SKM-1 (cell line): ENCODE measurements around the gene GLUL.
"Not testable (repeated sequence)": the region's sequence is repeated elsewhere in the genome, so short reads cannot be mapped to it uniquely, and the experiment has no call there.

Experiments
- DNase-seq: peaks from one replicate; lab custom pipeline; 2025; ENCODE audit not compliant: unreplicated experiment; lab: John Stamatoyannopoulos, UW

GLUL gene

DNA sequence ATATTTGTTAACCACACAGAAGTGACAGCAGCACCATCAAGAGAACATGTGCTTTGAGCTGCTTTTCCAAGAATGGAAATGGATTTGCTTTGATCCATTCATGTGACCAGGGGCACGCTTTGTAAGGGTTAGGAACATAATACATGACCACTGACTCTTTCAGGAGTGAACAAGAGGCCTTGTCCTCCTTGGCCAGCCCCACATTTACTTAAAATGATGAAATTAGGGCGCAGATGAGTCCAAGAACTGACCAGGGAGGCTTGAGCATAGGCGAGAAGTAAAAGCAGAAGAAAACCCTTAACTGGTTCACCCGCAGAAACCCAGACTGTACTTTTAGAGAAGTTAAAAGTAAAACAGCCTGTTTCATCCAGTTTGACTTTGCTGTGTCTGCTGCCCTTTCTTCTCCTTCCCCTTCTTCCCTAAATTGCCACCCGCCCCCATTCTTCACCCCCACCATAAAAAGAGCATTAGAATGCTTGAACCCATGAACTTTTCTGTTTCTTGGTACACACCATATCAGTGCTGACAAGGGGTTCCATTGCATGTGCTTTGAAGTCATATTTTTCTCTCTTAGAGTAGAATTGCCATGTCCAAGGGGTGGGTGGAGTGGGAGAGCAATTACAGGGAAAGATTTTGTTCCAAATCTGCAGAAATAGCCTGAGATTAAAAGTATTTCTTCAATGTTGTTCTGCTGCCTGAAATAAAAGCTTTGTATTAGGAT, 2.6 kb upstream of the GLUL start:
- peak; percentile 92 for DNase-seq

DNA sequence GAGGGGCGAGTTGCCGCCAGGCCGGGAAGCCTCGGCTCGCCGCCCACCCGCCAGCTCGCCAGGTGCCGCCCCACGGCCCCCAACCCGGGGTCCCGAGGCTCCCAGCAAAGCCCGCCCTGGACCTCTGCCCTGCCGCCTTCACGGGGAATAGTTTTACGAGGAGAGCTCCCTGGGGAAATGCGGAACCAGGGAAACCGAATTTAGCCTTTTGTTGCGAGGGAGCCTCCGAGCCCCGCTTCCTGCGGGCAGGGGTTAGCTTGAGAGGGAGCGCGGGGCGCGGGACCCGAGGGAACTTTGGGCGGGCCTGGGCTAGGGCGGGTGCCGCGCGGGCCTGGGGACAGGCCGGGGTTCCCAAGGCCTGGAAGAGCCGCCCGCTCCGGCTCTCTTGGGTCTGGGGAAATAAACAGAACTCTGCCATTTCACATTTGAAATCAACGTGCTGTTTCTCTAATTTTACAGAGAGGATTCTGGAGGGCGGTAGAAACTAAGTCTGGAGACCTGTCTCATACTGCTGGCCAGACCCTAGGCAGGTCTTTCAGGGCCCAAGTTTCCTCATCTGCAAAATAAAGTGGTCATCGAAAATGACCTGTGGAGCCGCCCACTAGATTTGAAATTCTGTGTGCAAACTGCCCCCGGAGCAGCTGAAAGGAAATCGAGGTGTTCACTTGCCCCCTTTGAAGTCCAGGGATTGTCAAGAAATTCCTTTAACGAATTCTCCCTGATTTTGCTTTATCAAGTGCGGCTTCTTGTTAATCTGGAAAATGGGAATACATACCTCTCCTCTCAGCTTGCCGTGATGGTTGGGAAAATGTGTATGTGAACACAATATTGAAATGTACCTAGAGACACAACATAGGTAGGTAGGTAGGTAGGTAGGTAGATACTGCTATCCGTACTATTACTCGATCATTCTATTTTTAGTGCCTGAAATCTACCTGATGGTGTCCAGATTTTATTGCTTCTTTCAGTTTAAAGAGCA, 749 bp upstream of the GLUL start:
- peak; percentile 77 for DNase-seq

DNA sequence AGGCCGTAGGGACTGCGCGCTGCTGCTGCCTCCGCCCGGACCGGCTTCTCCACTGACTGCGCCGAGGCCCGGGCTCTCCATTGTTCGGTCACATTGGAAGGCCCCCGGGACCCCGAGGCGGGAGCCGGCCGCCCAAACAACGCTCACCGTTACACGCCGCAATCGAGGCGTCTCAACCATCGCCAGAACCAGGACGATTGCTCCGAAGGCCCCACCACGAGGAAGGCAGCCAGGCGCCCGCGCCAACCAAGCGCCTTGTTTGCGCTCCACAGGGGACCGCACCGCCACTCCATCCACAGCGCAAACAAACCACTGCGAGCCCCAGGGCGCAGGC, 595 bp downstream of the GLUL start:
- no peak for DNase-seq

DNA sequence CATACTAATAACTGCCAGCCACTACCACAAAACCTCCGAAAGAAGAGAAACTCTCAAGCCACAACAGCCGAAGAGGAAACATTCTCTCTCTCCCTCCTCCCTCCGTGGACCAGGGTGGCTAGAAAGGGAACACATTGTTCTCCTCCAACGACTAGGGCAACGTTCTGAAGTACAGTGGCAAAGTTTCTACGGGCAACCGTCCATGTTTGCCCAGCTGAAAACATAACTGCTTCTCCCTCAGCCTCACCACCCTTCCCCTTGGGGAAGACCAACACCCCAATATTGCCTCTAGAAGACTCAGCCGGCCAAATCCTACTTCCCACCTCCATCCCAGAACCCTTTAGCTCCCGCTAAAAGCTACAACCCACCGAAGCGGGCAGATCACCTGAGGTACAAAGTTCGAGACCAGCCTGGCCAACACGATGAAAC, 2.0 kb downstream of the GLUL start:
- DNase-seq: peak; percentile 44

DNA sequence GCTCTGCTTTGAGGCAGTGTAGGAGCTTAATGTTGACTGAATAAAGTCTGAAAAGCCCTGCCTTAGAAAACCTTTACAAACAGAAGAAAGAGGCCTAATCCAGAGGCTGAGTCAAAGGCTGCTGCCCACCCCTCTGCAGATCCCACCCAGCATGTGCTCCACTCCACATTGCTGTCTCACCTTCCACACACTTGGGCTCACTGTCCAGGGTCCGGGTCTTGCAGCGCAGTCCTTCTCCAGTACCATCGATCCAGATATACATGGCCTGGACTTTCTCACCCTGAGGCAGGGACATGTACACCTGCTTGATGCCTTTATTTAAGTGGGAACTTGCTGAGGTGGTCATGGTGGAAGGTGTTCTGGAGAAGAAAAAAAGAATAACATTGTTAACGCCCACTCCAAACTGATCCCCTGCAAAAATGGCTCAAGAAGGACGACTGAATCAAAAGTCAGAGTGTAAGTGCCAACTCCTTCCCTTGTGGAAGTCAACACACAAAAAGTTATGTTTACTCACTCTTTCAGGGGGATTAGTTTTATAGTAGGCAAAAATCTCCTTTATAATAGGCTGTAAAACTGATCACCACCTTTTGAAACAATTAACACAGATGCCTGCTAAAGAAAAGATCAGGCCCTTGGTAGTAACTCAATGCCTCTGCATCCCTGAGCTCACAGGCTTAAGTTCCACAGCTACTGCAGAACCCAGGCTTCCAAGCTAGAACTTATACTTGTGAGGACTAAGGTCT, 3.0 kb downstream of the GLUL start:
- no peak for DNase-seq

DNA sequence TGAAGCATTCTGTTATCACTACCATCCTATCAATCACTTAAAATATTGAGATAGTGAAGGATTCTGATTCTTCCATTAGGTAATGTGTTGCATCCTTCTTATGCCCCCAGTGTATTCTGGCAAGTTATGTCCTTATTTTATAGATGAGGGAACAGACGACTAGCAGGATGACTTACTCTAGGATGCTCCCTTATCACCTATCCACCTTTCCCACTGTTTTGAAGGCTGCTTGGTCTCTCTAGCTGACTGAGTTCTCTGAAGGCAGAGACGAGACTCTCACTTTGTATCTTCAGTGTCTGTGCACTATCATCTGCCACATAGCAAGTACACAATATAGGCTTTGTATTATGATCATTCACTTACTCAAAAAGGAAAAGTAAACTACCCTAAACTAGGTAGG, 4.0 kb downstream of the GLUL start:
- no peak for DNase-seq

DNA sequence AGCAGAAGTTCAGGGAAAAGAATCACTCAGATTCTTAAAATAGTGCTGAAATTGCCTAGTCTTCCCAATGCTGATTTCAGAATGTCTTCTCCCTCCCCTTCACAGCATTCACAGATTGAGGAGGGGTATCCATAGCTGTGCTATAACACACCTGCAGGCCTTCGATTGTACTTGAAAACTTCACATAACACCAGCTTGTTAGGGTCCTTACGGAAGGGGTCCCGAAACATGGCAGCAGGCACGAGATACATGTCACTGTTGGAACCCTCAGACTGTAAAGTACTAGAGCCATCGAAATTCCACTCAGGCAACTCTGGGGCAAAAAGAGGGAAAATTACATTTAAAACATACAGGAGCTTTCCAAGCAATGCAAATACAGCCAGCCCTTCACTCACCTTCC, 4.6 kb downstream of the GLUL start:
- DNase-seq: no peak

DNA sequence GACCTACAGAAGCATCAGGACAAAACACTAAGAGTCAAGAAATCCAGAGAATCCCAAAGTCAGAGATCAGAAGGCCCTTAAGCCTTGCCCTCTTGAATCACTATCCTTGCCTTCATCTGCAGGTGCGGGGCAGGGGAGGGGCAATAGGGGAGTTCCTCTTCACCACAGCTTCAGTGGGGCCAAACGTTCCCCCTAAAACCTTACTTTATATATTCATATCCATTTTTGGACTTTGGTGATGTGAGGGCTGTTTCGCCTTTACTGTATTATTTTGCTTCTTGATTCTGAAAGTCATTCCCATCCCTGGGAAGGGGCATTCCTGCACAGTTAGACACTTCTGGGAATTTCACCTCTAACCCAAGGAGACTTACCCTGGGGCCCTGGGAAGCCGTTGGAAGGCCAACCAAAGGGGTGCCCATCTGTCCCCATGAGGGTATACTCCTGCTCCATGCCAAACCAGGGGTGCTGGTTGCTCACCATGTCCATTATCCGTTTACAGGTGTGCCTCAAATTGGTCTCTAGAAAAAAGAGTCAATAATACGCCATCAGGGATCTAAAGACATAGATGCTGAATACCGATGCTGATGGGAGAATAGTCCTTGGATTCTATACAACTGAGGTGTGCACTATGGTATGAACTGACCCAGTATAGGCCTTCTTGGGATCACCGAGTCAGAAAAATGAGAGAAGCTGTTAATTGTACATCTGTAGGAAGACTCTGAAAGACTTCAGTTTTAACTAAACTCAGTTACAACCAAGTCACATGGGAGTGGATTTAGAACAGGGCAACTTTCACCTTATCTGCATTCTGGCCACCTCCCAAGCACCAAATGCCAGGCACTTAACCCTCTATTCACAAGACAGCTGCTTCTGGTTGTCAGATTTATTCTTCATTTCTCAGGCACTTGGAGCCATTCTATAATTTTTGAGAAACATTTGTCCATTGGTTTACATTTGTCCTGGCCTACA, 5.4 kb downstream of the GLUL start:
- no peak for DNase-seq

DNA sequence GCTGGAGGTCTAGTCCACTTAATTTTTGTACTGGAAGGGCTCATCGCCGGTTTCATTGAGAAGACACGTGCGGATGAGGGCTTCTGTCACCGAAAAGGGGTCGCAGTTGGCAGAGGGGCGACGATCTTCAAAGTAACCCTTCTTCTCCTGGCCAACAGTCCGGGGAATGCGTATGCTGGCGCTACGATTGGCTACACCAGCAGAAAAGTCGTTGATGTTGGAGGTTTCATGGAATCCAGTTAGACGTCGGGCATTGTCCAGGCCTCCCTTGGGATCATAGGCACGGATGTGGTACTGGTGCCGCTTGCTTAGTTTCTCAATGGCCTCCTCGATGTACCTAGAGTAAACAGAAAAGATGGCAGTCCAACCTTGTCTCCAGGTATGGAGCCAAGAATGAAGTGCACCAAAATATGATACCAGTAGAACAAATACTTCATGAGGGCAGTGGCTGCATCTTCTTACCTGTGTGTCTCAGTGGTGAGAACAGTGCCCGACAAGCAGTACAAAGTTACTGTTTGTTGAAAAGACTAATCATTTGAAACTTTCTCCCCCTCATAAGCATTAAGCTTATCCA, 7.1 kb downstream of the GLUL start:
- DNase-seq: no peak

DNA sequence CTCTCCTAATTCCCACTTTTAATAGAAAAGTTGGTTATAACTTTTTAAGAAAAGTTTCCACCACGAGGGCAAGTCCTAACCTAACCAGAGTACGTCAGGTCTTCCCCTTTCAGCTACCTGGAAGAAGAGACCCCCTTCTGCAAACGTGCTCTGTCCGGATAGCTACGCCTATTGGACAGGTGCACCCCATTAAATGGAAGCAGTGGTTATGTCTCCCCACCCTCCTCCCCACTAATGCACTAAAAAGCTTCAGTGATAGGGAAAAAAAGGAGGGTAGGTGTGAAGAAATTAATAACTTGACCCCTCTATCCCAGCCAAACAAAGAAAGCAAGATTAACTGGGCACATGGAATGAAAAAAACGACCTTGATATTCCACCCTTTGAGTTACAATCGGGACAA, 7.7 kb downstream of the GLUL start:
- DNase-seq: no peak

DNA sequence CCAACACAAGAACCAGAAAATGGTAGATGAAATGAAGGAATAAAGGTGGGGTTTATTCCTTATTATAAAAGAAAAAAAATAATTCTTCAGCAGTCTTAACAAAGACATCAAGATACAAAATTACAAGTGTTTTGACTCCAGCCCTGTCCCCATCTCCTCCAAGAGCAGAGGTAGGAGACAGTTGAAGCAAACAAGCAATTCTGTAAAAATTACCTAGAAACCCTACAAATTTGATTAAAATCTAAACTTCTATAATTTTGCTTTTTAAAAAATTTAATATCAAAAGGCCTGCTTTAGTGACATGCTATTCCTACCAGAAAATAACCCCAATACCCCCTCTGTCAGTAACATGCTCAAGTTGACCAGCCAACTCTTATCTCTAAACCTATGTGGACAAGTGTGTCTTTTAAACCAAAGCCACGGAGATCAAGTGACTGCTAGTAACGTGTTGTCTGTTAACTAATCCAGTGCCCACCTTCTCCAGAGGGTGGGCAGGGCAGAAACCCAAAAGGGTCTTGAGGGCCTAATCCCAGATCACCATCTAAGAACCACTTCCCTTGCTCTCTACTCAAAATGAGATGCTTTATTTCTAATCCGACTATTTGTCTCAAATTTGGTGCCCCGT, 8.4 kb downstream of the GLUL start:
- DNase-seq: no peak

DNA sequence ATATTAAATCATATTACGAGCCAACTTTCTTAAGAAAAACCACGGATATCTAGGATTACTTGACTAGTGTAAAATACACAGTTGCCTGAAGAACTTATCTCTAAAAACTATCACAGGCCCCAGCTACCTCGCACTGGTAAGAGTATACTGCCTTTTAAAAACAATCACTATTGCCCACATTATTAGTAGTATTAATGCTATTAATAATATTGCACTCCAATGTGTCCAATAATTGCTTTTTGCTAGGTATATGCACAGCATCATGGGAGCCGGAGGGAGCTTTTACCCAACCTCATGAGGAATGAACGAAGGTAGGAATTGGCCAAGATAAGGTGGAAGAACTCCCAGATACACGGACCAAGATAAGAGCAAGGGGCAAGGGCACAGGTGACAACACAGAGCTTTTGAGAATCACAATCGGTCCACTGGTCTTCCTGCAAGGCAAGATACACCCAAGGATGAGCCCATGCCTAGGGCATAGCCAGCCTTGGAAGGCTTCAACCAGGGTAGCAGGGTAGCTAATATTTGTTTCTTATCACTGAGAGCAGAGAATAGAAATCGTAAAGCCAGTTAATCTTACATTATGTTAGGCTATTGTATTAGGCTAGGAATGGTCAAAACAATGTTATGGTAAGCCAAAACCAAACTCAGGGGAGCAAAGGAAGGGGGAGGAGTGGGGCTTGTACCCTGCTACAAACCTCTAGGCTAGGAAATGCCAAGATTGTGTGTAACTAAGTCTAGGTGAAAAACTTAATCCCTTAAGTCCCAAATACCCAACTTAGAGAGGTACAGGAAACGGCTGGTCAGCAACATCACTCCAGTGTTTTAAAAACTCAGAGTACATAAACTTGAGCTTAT, 9.4 kb downstream of the GLUL start:
- no peak for DNase-seq

DNA sequence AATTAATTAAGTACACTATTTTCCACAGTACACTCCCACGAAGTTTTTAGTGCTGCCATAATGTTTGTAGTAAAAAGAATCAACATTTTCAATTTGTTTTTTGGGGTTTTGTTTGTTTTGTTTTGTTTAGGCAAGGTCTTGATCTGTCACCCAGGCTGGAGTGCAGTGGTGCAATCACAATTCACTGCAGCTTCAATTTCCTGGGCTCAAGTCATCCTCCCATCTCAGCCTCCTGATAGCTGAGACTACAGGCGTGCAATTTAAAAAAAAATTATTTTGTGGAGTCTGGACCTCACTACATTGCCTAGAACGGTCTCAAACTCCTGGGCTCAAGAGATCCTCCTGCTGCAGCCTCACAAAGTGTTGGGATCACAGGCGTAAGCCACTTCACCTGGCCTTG, 11.4 kb downstream of the GLUL start:
- no peak for DNase-seq

DNA sequence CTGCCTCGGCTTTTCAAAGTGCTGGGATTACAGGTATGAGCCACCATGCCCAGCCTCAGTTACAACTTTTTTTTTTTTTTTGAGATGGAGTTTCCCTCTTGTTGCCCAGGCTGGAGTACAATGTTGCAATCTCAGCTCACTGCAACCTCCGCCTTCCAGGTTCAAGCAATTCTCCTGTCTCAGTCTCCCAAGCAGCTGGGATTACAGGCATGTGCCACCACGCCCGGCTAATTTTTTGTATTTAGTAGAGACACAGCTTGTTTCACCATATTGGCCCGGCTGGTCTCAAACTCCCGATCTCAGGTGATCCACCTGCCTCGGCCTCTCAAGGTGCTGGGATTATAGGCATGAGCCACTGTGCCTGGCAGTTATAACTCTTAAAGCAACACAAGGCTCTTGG, 11.8 kb downstream of the GLUL start:
- DNase-seq: not testable (repeated sequence)

DNA sequence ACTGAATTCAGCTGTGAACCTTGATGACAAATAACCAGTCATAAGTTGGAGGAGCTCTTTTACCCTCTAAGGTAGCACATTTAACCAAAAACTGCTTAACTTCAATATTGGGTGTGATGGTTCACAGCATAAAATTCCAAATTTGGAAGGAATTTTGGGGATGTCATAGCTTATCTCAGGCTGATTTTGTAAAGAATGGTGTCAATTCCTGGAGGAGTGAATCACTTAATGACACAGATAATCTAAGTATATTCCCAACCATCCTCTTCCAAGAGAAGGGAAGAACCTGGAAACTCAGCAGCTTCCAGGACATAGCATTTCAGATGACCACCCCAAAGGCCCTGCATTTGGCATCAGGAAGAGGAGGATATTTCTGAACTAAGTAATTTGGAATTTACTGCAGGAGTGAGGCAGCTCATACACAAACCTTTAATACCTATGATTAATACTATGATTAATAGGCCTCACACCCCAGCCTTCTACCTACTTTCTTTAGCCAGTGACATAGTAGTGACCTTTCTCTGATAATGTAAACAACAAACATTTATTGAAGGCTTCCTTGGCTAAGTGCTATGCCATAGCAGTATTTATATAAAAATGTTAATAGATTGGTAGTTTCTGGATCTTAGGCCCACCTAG, 14.5 kb downstream of the GLUL start:
- DNase-seq: no peak

DNA sequence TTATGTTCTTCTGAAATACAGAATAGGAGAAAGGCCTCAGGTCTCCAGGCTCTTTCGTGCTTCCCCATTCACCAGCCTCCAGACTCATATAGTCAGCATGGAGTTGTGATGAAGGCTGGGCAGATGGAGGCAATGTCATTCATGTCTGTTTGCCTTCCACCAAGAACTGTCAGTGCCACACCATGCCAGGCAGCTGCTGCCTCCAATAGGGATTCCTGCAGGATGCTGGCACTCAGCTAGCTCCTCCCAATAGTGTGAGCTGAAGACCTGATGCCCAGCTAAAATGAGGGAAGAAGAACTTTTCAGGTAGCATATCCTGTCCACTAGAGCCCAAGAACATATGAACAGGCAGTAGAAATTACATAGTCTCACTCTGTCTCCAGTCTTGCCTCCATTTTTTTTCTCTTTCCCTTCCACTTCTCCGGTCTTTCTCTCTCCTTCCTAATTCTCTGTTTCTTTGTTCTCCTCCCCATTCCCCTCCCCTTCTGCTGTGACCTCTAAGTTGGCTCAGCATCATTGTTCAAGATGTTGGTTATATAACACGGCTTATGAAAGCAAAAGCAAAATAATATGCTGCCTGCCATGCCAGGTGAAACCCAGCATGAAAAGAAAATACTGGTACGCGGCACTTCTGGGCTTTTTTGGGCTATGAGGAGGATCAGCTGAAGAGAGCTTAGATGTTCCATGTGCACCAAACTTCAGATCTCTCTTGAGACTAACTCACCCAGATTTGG, 17.3 kb downstream of the GLUL start:
- no peak for DNase-seq

DNA sequence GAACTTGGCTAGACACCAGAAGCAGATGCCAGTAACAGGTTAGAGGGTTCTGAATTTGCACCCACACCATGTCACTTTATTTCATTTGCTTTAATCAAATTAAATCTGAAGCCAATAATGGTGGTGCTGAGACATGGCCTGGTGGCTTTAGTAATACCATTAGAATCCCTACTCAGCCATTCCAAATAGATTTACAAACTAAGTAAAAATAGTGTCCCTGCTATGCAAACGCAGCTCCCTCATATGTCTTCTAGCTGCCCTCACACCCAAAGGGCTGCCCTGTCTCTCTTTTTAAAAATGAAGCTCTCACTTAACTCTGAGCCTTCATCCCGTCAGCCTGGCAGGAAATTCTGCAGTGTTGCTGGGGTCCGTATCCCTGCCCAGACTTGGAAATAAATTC, 21.1 kb downstream of the GLUL start:
- no peak for DNase-seq

DNA sequence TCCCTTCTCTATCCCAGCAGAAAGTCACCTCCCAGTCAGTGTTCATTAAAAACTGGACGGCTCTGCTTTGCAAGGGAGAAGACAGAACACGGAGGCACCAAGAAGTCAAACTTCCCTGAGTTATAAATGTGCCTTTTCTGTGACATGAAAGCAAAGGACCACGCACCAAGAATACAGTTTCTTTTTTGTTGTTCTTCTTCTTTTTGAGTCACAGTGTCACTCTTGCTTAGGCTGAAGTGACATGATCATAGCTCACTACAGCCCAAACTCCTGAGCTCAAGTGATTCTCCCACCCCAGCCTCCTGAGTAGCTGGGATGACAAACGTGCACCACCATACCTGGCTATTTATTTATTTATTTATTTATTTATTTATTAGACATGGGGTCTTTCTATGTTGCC, 22.7 kb downstream of the GLUL start:
- no peak for DNase-seq
